Measurements from ENCODE around the gene SHH. TPM values are rescaled to one million over a fixed set of nuclear protein-coding genes. Genes with fewer than 3 reads are reported as not detected.

Gene SHH
- total RNA-seq, 1 experiment from 2014 or later: not detected

- Histone ChIP-seq H3K36me3 (no peaks in the 10 kb centered on the region), H3K9me3 (no peaks in the 10 kb centered on the region), H3K27me3 (no peaks in the 10 kb centered on the region), H3K4me3 (no peak overlapping the region)
- DNase-seq: no peak
Observed at GRCh38 chr7:155752756-155753445, 59.4 kb downstream of the SHH start.

GRCh38 chr7:155751409-155751808 lies 60.9 kb downstream of the SHH start:
- H3K27me3 ChIP-seq: no peaks in the 10 kb centered on the region
- no peak overlapping the region for H3K4me3 ChIP-seq
- no peaks in the 10 kb centered on the region for H3K9me3 ChIP-seq
- no peaks in the 10 kb centered on the region; the same call in 1 of the 2 replicates for H3K36me3 ChIP-seq
- DNase-seq: no peak

- H3K36me3 ChIP-seq: no peaks in the 10 kb centered on the region; the same call in none of the 2 replicates
- H3K9me3 ChIP-seq: no peaks in the 10 kb centered on the region
- DNase-seq: no peak
- H3K4me3 ChIP-seq: no peak overlapping the region
- H3K27me3 ChIP-seq: no peaks in the 10 kb centered on the region
Observed at GRCh38 chr7:155750255-155751125, 61.8 kb downstream of the SHH start.

Other genes with a start within 250 kb of the SHH start
- 3.1 and 7.6 TPM in 2 replicates for gene RBM33, start 167.8 kb downstream of the SHH start, total RNA-seq (2014; rRNA removed; shearing (Covaris generic); ENCODE audit: low replicate concordance)

Measured in MG63 (cell line).